T-helper 1 cell treated with Interleukin-12 subunit alpha and Interleukin-12 subunit beta and Interleukin-4 antibody, amounts not matched to agents 30 ng/mL and 1 ng/mL, for 36 hours (primary cell): ENCODE measurements around the gene IGFN1. TPM values are rescaled to one million over a fixed set of nuclear protein-coding genes. Genes with fewer than 3 reads are reported as not detected.

ENCODE experiments used
- intact Hi-C: fragments of 100-400 bp; cut with micrococcal nuclease; formaldehyde crosslinking; loops from one replicate; pipeline ENCODE4 v1.15.1; 2024
- total RNA-seq: library from RNA; stranded (reverse); gene quantifications from 2 replicates; pipeline ENCODE4 v1.2.3, GENCODE V29; 2022

Gene IGFN1
- total RNA-seq, 1 donor from 2014 or later = not detected

DNA sequence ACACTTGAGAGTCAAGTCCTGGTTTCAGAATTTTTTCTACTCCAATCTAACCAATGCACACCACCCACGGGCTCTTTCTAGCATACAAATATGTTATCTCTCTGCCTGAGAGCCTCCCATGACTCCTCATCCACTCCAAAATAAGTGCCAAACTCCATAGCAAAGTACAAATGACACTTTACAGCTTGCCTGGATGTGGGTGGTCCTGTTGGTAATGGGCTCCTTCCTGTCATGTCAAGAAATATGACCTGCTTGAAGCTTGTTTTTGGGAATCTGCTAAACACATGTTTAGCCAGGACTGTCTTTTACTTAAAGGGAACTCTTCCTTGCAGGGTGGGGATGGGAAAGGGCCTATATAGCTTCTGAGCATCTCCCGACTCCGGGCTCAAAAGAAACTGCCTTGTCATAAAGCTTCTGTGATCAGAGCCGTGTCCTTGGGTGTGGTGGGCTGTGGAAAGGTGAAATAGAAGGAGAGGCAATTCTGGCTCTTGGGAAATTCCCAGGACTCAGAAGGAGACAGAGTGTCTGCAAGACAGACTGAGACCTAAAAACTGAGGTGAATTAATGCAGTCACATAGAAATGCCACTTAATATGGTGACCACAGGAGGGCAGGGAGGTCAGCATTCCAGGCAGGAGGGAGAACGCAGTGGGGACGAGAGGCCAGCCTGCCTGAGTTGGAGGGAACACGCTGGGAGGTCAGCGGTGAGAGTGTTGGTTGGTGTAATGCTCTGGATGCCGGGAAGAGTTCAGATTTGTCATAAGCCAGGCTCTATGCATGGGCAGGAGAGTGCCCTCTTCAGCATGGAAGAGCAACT is 6.1 kb upstream of the IGFN1 start:
- intact Hi-C loops = loop anchor here (1.0 kb wide), 1 partner anchor 35 kb away; no protein-coding TSS in a partner anchor

DNA sequence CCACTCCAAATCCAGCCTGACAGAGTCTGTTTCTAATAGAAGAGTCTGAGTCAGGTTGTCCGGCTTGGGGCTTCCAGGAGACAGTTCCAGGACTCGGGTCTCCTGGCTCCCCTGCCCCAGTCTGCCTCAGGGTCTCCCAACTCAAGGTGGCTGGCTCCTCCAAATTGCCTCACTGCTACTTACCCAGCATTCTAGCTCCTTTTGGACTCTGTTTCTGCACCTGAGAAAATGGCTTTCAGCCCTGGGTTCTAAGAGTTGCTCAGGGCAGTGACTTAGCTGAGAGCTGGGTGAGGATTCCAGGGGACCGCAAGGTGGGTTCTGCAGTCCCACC is 5.5 kb upstream of the IGFN1 start:
- intact Hi-C loops = loop anchor here (1.0 kb wide), 1 partner anchor 36 kb away; no protein-coding TSS in a partner anchor

DNA sequence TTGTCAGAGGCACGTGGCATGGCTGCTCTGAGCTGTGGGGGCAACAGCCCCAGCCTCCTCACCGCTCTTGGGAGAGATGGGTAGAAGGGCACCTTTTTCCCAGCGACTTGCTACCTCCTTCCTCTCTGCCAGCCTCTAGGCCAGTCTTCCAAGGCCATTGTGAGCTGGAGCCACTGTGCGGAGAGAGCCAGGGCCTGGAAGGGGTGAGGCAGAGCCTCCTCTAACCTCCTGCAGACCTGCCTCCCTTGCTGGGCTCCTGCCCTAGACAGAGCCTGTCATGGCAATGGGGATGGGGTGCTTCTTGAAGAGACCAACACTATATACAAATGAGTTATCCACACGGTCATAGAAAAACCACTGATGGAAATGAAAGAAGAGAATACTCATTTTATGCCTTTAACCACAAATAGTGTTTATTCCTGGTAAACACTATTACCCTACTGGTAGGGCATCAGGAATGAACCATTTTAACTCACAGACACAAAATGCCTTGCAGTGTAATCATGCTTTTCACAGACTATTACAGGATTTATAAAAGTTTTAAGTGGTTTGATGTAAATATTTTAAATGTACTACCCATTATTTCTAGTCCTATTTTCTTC is 5.0 kb upstream of the IGFN1 start:
- intact Hi-C loops = loop anchor here (1.0 kb wide), 1 partner anchor 36 kb away; no protein-coding TSS in a partner anchor

DNA sequence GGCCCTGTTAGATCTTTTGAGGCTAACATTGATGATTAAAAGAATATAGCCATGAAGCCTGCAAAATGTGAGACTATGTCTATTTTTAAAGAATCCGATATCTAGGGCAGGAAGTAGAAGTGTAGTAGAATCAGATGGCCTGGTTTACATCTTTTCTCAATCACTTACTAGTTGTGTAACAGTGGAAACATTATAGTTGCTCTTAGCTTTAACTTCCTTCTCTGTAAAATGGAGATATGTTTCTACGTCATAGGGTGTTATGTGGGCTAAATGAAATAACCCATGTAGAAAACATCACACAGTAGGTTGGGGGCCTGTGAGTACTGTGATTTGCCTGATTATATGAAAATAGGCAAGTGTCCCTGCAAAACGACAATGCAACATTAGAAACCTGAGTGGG is 4.4 kb upstream of the IGFN1 start:
- intact Hi-C loops = no loop called here

DNA sequence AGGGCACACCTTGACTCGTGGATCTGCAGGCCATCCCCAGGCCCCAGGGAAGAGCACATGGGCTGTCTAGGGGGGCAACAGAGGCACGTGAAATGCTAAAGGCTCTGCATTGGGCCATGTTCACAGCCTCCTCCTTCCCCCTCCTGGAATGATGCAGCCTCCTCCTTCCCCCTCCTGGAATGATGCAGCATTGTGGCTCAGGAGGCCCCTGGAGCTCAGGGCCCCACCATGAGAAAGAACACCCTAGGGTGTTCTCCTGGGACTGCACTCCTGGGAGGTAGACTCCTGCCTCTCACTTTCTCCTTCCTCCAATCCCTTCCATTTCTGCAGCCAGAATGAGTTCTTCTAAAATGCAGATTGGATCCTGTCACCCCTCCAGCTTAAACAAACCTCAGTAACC is 1.5 kb upstream of the IGFN1 start:
- intact Hi-C loops = no loop called here

DNA sequence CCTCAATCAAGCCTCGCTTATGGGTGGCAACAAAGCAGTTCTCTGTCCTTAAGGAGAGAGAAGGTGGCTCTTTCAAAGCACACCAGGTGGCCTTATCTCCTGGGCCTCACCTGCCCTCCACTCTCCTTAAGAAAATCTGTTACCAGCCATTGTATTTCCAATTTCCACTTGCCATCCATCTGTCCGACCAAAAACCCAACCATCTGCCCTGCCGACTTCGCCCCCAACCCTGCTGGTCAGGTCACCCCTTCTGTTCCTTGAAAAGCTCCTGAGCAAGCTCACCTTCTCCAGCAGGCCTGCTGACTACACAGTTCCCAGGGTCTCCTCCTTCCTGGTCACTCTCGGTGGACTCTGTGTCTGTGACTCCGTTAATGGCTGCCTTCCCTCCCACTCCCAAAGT is 619 bp upstream of the IGFN1 start:
- intact Hi-C loops = no loop called here

DNA sequence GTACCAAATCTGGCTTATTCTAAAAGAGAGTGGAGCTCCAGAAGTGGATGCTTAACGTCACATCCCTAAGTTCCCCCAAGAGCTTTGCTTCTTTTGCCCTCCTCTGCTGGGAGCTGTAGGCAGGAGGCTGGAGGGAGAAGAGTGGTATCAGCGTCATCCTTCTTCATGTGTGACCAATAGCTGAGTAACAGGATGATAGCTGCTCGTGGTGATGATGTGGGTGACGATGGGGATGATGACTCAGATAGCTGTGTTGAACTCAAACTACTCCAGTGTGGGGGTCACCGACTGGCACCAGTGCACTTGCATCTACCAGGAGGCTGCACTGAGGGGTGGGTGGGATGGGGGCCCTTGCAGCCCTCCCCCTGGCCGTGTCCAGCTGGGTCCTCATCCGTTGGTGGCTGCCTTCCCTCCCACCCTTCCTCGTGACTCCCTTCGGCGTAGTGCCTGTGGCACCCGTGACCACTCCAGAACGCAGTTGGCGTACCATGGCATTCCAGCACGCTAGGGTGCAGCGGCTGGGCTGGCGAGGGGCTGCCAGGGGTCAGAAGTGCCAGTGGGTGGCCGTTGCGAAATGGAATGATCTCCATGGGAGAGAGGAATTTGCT is 1.1 kb downstream of the IGFN1 start:
- intact Hi-C loops = no loop called here

DNA sequence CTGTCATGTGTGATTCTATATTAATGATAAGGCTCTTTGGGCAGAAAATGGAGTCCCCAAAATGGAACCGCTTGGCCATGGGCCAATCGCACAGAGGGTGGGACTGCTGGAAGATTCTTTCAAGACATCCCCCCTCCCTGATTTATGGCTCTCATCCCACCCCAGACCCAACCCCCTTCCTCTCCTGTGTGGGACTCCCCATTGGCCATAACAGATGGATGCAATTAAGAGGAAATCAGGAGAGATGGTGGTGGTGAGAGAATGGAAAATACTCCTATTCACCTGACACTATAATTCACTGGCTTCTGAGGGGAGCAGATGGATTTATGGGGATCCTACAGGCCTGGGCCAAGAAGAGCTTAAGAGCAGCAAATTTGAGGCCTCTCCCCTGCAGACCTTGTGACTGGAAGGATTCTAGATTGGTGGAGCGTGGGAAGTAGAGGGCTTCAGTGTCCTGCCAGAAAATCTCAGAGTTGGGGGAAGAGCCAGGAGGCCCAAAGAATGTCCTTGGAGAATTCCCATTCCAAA is 1.7 kb downstream of the IGFN1 start:
- intact Hi-C loops = no loop called here

DNA sequence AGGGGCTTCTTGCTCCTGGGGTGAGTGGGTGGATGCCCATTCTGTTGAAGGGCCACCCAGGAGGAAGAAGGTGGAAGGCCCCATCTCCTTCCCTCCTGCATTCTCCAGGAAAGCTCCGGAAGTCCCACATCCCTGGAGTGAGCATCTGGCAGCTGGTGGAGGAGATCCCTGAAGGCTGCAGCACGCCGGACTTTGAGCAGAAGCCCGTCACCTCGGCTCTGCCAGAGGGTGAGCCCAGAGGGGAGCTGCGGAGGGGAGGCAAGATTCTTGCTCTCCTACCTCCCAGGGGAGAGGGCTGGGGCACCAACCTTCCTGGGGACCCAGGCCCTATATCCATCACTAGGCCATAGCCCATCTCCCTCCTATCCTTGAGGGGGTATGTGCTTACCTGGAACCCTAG is 3.4 kb downstream of the IGFN1 start:
- intact Hi-C loops = no loop called here

DNA sequence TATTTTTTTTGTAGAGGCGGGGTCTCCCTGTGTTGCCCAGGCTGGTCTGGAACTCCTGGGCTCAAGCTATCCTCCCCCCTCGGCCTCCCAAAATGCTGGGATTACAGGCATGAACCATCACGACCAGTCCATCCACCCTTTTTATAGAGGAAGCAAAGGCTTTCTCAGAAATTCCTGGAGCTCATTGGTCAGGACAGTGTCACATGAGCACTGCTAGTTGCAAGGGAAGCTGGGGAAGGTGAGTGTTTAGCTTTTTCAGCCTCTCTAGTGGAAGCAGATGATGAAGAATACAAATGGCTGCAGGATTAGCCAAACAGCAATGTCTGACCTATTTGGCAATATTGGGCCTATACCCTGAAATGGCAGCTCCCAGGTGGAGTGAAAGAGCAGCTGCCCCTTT is 8.0 kb downstream of the IGFN1 start:
- intact Hi-C loops = no loop called here

DNA sequence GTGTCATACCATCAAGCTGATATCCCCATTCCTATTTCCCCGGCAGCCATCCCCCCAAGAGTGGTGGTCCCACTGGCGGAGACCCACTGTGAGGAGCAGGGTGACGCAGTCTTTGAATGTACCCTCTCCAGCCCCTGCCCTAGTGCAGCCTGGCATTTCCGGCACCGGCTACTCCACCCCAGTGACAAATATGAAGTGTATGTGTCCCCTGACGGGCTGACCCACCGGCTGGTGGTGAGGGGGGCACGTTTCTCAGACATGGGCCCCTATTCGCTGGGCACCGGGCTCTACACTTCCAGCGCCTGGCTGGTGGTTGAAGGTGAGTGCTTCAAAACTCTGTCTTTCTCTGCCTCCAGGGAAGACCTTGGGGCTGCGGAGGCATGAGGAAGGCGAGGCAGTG is 14.4 kb downstream of the IGFN1 start:
- intact Hi-C loops = no loop called here

DNA sequence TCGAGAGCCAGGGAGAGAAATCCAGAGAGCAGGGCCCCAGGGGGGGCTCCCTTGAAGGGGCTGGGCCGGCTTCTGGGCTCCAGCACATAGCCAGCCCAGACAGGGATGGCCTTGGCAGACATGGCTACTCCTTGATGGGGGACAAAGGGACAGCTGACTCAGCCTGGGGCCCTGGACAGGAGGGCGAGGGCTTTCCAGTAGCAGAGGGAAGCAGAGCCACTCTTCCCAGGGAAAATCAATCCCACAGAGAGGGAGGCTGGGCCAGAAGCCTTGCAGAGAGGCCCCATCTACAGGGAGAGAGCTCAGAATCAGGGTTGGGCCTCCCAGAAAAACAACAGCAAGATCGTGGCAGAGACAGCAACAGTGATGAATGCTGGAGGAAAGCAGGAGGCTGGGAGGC is 15.6 kb downstream of the IGFN1 start:
- intact Hi-C loops = no loop called here

DNA sequence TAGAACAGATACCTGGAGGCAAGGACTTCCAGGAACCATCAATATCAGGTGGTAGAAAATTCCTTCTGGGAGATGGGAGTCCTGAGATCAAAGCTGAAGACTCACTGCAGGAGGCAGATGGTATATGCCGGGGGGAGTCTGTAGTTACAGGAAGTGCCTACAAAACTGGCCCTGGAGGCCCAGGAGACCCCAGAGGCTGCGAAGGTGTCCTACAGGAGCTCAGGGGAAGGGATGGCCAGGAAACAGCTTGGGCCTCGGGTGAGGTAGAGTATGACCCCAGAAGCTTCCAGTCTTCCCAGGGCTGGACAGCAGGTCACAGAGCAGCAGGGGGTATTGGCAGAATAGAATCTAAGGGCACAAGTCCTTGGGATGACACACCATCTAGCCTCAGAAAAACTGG is 16.4 kb downstream of the IGFN1 start:
- intact Hi-C loops = no loop called here

DNA sequence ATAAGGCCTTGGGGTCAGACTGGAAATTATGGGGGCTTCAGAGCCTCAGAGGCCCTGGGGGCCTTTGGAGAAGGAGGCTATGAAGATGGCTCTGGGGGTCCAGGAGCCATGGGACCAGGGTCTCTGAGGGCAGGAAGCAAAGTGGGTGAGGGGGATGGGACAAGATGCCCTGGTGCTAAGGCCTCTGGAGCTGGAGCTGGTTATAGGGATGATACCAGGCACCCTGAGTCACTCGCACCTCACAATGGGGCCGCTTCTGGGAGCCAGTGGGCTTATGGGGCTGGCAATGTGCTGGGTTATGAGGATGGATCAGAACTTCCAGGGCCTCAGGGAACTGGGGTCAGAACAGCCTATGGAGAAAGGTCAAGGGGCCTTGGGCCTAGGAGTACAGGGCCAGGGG is 17.6 kb downstream of the IGFN1 start:
- intact Hi-C loops = no loop called here

DNA sequence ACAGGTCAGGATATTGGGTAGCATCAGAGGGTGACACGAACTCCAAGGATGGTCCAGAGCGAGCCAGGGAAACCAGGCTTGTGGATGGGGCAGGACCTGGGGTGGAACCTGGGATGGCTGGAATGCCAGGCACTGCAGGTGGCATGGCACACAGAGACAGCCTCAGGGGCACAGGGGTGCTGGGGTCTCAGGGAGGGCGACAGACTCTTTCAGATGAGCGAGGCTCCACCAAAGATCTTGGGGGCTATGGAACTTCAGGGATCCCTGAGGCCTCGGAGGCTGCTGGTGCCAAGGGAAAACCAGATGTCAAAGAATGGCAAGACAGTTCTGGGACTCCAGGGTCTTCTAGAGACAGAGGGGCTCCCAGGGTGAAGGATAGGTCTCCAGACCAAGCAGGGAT is 21.4 kb downstream of the IGFN1 start:
- intact Hi-C loops = no loop called here

DNA sequence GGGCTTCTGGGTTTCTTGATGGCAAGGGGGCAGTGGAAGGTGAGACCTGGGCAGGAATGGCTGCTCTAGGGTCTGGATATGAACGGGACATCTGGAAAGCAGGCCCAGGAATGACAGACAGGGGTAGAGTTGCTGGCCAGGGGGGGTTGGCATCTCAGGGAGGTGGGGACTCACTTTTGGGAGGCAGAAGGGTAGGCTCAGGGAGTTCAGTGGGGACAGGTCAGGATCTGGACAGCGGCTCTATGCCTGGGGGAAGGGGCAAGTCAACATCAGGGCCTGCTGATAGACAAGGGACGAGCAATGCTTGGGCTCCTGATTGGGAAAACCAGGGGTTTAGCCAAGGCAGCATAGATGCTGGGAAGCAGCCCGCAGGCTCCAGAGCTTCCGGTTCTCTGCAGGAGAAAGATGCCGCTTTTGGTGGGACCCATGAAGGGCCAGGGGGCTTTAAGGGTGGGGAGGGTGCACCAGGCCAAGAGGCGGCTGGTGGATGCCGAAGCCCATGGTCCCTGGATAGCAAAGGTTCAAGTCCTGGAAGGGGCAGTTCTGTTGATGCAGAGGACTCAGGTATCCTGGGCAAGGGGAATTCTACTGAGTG is 21.9 kb downstream of the IGFN1 start:
- intact Hi-C loops = no loop called here

DNA sequence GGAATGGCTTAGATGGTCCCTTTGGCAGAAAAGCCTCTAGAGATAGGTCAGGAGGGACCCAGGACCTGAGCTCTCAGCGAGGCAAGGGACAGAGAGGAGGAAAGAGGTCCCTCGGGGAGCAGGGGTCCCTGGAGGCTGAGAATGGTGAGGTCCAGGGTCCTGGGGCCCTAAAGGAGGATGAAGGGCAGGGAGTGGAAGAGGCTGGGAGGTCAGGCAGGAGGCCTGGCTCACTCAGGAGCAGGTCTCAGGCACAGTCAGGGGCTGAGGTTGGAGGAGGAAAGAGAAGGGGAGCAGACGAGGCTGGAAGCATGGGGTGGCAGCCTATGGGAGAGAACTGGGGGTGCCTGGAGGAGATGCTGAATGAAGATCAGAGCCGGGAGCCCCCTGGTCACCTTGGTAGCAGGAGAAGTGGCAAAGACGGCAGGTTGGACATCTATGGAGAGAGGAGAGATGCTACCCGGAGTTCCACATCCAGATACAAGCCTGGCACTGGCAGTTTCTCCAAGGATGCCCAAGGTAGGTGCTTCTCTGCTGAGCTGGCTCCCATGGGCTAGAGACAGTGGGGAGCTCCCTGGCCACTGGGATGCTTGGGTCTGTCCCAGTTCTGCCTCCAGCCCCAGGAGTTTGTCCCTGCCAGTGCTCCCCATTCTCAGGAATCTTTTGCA is 22.6 kb downstream of the IGFN1 start:
- intact Hi-C loops = no loop called here

DNA sequence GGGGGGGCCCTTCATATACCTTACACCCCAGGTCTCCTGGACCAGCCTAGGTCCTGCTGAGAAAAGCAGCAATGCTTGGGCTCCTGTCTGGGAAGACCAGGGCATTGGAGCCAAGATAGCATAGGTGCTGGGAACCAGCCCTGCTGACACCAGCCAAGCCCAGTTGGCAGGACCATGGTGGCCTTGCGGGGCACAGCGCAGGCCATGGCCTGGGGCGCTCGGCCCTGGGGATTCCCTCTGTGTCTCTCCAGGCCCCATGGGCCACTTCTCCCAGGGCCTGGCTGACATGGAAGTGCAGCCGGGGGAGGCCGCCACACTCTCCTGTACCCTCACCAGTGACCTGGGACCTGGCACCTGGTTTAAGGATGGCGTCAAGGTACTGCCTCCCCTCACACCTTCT is 23.3 kb downstream of the IGFN1 start:
- intact Hi-C loops = no loop called here

DNA sequence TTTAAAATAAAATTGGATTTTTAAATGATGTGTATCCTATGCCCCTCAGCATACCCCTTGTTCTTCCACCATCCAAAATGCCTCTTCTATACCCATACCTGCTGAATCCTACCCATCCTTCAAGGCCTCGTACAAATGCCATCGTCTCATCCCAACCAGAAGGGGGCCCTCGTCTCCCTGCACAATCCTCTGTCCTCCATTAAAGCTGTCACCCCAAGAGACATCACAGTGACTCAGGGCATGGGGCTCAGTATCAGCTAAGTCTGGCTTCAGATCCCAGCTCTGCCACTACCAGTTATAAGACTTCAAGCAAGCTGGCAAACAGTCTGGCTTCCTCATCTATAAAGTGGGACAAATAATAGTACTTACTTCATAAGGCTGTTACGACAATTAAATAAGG is 23.8 kb downstream of the IGFN1 start:
- intact Hi-C loops = no loop called here

DNA sequence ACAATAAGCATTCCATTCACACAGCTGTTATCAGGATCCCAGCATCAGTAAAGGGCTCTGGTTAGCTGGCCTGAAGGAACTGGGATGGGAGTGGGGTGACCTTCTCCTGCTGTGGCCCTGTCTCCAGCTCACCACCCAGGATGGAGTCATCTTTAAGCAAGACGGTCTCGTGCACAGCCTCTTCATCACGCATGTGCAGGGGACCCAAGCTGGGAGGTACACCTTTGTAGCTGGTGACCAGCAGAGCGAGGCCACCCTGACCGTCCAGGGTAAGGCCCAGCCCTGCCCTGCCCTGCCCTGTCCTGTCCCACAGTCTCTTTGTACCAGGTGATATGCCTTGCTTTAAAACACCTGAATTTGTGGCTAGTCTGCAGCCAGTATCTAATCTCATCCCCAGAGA is 24.3 kb downstream of the IGFN1 start:
- intact Hi-C loops = no loop called here

DNA sequence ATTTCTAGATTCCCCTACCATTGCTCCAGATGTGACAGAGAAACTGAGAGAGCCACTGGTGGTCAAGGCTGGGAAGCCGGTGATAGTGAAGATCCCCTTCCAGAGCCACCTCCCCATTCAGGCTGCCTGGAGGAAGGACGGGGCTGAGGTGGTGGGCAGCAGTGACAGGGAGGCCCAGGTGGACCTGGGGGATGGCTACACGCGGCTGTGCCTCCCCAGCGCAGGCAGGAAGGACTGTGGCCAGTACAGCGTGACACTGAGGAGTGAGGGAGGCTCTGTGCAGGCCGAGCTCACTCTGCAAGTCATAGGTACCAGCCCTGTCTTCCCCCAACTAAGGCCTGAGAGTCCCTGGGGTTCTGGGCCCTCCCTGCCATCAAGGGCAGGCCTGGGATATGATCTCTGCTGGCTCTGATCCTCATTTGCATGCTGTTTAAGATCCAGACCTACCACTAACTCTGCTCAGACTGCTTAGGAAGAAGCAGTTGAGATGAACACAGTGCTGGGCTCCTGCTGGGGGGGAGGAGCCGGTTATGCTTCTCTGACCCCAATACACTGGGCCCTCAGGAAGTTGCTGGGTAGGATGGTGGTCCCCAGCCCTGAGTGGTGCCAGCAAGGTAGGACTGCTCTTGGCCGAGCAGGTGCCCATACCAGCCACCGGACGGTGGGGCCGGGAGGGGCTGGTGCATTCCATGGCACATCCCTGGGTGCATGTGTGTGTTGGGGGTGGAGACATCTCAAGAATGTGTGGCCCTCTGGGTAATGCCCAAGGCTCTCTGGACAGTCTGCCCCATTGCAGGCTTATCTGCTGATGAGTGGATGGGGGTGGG is 25.1 kb downstream of the IGFN1 start:
- intact Hi-C loops = no loop called here
